ENCODE measurements around the gene TREX2.
A peak's percentile ranks its signal among the peaks of the same experiment; 100 is the strongest.

TREX2 gene

DNA sequence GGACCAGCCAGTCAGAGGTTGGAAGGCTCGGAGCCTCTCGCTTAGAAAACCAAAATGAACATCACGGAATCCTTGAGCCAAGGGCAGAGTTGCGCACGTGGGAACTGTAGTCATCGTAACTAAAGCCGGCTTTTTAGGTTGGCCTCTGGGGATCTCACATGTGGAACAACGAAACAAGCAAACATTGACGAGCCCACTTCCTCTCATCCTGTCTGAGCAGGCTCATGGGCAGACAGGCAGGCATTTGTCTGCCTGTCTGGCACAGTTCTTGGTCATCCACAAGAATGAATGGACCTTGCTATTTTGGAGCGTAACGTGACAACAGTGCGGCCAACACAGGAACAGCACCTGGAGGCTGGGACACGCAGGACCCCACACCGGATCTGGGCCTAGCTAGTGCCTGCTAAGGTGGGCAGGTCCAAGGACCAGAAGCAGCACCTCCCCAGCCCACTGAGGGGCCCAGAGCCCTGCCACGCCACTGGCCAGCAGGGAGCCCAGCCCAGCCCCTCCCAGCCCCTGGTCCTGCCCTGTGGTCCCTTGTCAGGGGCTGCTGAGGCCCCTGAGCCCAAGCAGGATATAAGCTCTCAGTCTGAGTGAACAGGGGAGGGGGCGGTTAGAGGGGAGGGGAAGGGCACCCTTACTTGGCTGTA, 9.2 kb upstream of the TREX2 start:
- TF ChIP-seq, protein P1, sequence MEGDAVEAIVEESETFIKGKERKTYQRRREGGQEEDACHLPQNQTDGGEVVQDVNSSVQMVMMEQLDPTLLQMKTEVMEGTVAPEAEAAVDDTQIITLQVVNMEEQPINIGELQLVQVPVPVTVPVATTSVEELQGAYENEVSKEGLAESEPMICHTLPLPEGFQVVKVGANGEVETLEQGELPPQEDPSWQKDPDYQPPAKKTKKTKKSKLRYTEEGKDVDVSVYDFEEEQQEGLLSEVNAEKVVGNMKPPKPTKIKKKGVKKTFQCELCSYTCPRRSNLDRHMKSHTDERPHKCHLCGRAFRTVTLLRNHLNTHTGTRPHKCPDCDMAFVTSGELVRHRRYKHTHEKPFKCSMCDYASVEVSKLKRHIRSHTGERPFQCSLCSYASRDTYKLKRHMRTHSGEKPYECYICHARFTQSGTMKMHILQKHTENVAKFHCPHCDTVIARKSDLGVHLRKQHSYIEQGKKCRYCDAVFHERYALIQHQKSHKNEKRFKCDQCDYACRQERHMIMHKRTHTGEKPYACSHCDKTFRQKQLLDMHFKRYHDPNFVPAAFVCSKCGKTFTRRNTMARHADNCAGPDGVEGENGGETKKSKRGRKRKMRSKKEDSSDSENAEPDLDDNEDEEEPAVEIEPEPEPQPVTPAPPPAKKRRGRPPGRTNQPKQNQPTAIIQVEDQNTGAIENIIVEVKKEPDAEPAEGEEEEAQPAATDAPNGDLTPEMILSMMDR (IDR thresholded peaks at IDR 0.05; ENCODE audit: poor library complexity, severe bottlenecking) = no peak
- Histone ChIP-seq H3K36me3 (ENCODE audit: low read depth) (peaks cover 4% of the 10 kb centered on the region; the same call in 1 of the 2 replicates), H3K9me3 (ENCODE audit: severe bottlenecking) (no peaks in the 10 kb centered on the region), H3K27ac (ENCODE audit: poor library complexity, severe bottlenecking) (no peak overlapping the region), H3K27me3 (ENCODE audit: insufficient read depth, poor library complexity, severe bottlenecking) (no peaks in the 10 kb centered on the region), H3K4me1 (ENCODE audit: insufficient read depth, poor library complexity, severe bottlenecking) (no peaks in the 10 kb centered on the region), H3K4me3 (ENCODE audit: severe bottlenecking) (no peak overlapping the region)
- ATAC-seq (ENCODE audit: low read depth) (no peak), DNase-seq (ENCODE audit: low spot score) (peak; percentile 9)

DNA sequence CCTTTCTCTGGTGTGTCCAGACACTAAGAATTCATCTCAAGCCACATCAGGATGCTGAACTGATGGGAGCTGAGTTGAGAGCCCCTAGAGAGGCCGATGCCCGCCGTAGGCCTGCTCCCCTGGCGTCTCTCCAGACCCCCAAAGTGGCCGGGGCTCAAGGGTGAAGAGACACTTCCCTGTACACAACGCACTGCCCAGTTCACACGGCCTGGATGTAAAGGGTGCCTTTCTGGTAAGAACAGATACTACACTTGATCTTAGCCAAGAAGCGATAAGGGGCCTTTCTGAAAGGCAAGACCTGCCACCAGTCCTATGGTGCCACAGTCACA, 5.1 kb upstream of the TREX2 start:
- Histone ChIP-seq H3K9me3 (ENCODE audit: severe bottlenecking) (no peaks in the 10 kb centered on the region), H3K4me3 (ENCODE audit: severe bottlenecking) (no peak overlapping the region), H3K27ac (ENCODE audit: poor library complexity, severe bottlenecking) (no peak overlapping the region), H3K36me3 (ENCODE audit: low read depth) (no peaks in the 10 kb centered on the region), H3K27me3 (ENCODE audit: insufficient read depth, poor library complexity, severe bottlenecking) (no peaks in the 10 kb centered on the region), H3K4me1 (ENCODE audit: insufficient read depth, poor library complexity, severe bottlenecking) (no peaks in the 10 kb centered on the region)
- no peak for ATAC-seq (ENCODE audit: low read depth)
- DNase-seq (ENCODE audit: low spot score) = no peak
- TF ChIP-seq, protein P1 (IDR thresholded peaks at IDR 0.05; ENCODE audit: poor library complexity, severe bottlenecking) = no peak

- no peak overlapping the region for H3K4me3 ChIP-seq (ENCODE audit: severe bottlenecking)
- ATAC-seq (ENCODE audit: low read depth) = no peak
- no peaks in the 10 kb centered on the region for H3K27me3 ChIP-seq (ENCODE audit: insufficient read depth, poor library complexity, severe bottlenecking)
Observed at GRCh38 chrX:153450114-153450948, 4.5 kb upstream of the TREX2 start.

DNA sequence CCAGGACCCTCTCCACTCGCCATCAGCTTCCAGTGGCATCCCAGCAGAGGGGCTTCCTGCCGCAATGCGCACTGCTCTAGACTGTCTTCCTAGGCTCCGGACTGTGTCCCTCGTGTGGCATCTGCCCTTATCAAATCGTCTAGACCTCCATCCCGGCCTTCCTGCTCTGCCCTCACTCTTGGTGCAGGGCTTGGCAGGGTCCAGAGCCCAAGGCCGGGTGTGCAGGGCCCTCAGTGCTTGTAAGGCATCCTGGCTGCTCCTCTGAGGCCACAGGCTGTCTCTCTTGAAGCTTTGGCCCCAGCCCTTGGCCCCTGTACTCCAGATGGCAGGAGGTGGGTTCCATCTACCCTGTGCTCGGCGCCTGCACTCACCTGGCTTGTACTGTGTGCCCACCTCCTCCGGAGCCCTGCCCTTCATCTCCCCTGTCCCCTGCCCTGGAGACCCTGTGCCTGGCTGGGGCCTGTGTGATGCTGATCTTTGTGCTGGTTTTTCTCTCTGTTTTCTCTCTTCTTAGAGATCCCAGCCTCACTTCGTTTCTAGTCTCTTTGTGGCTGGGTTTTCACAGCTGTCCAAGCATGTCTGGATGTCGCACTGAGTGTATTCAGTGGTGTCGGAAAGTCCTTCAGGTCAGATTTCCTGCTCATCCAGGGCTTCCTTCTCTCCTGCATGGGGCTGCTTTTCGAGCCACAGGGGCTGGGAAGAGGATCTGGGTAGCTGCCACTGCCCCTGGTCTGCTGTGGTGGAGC, 3.7 kb upstream of the TREX2 start:
- Histone ChIP-seq H3K4me1 (ENCODE audit: insufficient read depth, poor library complexity, severe bottlenecking) (no peaks in the 10 kb centered on the region), H3K27ac (ENCODE audit: poor library complexity, severe bottlenecking) (no peak overlapping the region), H3K36me3 (ENCODE audit: low read depth) (no peaks in the 10 kb centered on the region), H3K27me3 (ENCODE audit: insufficient read depth, poor library complexity, severe bottlenecking) (no peaks in the 10 kb centered on the region), H3K9me3 (ENCODE audit: severe bottlenecking) (no peaks in the 10 kb centered on the region), H3K4me3 (ENCODE audit: severe bottlenecking) (no peak overlapping the region)
- ATAC-seq (ENCODE audit: low read depth) (peak; percentile 10; the same call in 1 of the 3 replicates), DNase-seq (ENCODE audit: low spot score) (no peak)
- TF ChIP-seq, protein P1 (IDR thresholded peaks at IDR 0.05; ENCODE audit: poor library complexity, severe bottlenecking) = no peak

More at GRCh38 chrX:153450114-153450948, 4.5 kb upstream of the TREX2 start:
- Histone ChIP-seq H3K36me3 (ENCODE audit: low read depth) (no peaks in the 10 kb centered on the region), H3K4me1 (ENCODE audit: insufficient read depth, poor library complexity, severe bottlenecking) (no peaks in the 10 kb centered on the region), H3K27ac (ENCODE audit: poor library complexity, severe bottlenecking) (no peak overlapping the region), H3K9me3 (ENCODE audit: severe bottlenecking) (no peaks in the 10 kb centered on the region)
- DNase-seq (ENCODE audit: low spot score) = no peak
- TF ChIP-seq, protein P1 (IDR thresholded peaks at IDR 0.05; ENCODE audit: poor library complexity, severe bottlenecking) = no peak

Measured in RWPE2 (cell line).